Kidney (tissue), 14 donors: ENCODE measurements around the gene MKRN1. TPM values are rescaled to one million over a fixed set of nuclear protein-coding genes. Genes with fewer than 3 reads are reported as not detected.

Experiments used
- DNase-seq, 5 donors: peaks; one replicate each; pipeline ENCODE4 v3.0.0-alpha.2; 2013 to 2020
- FAIRE-seq: peaks from 2 replicates; lab custom pipeline; 2012; peaks lifted over from hg19 to GRCh38; lab: Jason Lieb, UNC
- H3K27ac ChIP-seq, 2 donors: one replicate each; pipeline ENCODE4 v1.7.0; 2013; ENCODE audit warnings: low read depth in 2 of 2, low read length in 2 of 2, inconsistent platforms in 1 of 2
- H3K27me3 ChIP-seq: one replicate; pipeline ENCODE4 v1.7.1; 2013; ENCODE audit warnings: low read length, inconsistent platforms; ENCODE audit not compliant: control insufficient read depth, insufficient read depth
- H3K36me3 ChIP-seq, 3 donors: one replicate each; pipeline versions ENCODE4 v1.7.0 to v1.7.1; 2013; ENCODE audit warnings: low read length in 3 of 3, control low read depth in 1 of 3, inconsistent platforms in 1 of 3; ENCODE audit not compliant: insufficient read depth in 3 of 3, control insufficient read depth in 2 of 3
- H3K4me1 ChIP-seq, 3 donors: one replicate each; pipeline versions ENCODE4 v1.7.0 to v1.7.1; 2013; ENCODE audit warnings: low read length in 3 of 3, inconsistent platforms in 1 of 3, low read depth in 1 of 3; ENCODE audit not compliant: control insufficient read depth in 2 of 3, insufficient read depth in 2 of 3
- H3K4me3 ChIP-seq, 3 donors: one replicate each; pipeline versions ENCODE4 v1.7.0 to v1.8.1; 2013; ENCODE audit warnings: low read length in 3 of 3, control low read depth in 1 of 3, inconsistent platforms in 1 of 3
- H3K9ac ChIP-seq, 3 donors: one replicate each; pipeline versions ENCODE4 v1.7.0 to v1.7.1; 2013; ENCODE audit warnings: low read length in 3 of 3, control low read depth in 1 of 3, inconsistent platforms in 1 of 3
- H3K9me3 ChIP-seq, 3 donors: one replicate each; pipeline versions ENCODE4 v1.7.0 to v1.7.1; 2013; ENCODE audit warnings: low read length in 3 of 3, control low read depth in 1 of 3, inconsistent platforms in 1 of 3; ENCODE audit not compliant: control insufficient read depth in 2 of 3, insufficient read depth in 1 of 3
- intact Hi-C: fragments of 100-400 bp; cut with DNase I; formaldehyde crosslinking; loops from one replicate; pipeline ENCODE4 v1.11.1; 2022
- polyA plus RNA-seq: library from polyadenylated mRNA; stranded (reverse); fragments of 350-450 nt; fragmentation: Illumina TruSeq; extraction: RNeasy Lipid Tissue Mini Kit (QIAGEN cat#74804); gene quantifications from one replicate; pipeline ENCODE4 v1.2.3, GENCODE V29; 2014; ENCODE audit warnings: low read depth, low replicate concordance; ENCODE audit not compliant: insufficient read depth
- total RNA-seq: library from RNA; stranded (reverse); fragmentation: NEBNext Ultra II Directional; extraction: Animal tissue kit (Norgen Biotek cat#: 25700); gene quantifications from one replicate; pipeline ENCODE4 v1.2.1, GENCODE V29; 2021
- TF ChIP-seq, protein P1 (sequence below): IDR thresholded peaks from 3 replicates; pipeline ENCODE4 v1.5.1; 2012; ENCODE audit warnings: mild to moderate bottlenecking, moderate library complexity, borderline replicate concordance; ENCODE audit not compliant: insufficient read depth; ENCODE audit errors: extremely low read depth
- donor health status: control.
- donor health status: control.
- donor health status: control.
- donor health status: control.
- donor health status: control.
- donor health status: DM: yes; HTN: yes; CAD: no.
- donor health status: Normal renal cell carcinoma (clear cell type).

The MKRN1 gene
- total and polyA plus RNA-seq, 2 donors from 2014 or later: 48.8 to 106 TPM

DNA sequence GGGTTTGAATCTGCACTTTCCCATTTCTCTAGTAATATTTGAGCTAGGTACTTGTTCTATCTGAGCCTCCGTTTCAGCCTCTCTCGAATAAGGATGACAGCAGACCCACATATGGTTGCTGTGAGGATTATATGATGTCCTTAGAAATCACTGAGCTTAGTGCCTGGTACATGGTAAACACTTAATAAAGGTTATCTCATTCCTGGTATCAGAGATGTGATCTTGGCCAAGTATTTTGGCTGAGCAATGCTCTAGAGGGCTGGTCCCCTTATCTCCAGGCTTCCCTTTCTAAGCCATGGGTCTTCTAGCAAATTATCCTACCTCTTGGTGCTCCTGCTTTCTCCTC lies 407 bp upstream of the MKRN1 start:
- TF ChIP-seq, protein P1, sequence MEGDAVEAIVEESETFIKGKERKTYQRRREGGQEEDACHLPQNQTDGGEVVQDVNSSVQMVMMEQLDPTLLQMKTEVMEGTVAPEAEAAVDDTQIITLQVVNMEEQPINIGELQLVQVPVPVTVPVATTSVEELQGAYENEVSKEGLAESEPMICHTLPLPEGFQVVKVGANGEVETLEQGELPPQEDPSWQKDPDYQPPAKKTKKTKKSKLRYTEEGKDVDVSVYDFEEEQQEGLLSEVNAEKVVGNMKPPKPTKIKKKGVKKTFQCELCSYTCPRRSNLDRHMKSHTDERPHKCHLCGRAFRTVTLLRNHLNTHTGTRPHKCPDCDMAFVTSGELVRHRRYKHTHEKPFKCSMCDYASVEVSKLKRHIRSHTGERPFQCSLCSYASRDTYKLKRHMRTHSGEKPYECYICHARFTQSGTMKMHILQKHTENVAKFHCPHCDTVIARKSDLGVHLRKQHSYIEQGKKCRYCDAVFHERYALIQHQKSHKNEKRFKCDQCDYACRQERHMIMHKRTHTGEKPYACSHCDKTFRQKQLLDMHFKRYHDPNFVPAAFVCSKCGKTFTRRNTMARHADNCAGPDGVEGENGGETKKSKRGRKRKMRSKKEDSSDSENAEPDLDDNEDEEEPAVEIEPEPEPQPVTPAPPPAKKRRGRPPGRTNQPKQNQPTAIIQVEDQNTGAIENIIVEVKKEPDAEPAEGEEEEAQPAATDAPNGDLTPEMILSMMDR: no peak
- Histone ChIP-seq H3K4me3 (peak overlapping the region; percentile 54 to 80 (median 64)), H3K9me3 (no peaks in the 10 kb centered on the region), H3K9ac (peak overlapping the region in 2 of 3 donors; percentile 40 to 82), H3K27me3 (no peaks in the 10 kb centered on the region), H3K4me1 (peaks cover 0 to 3% (median 2%) of the 10 kb centered on the region in 3 donors), H3K36me3 (no peaks in the 10 kb centered on the region), H3K27ac (peak overlapping the region; percentile 87 to 91)
- FAIRE-seq: no peak
- DNase-seq: no peak
- intact Hi-C loops: no loop called here

DNA sequence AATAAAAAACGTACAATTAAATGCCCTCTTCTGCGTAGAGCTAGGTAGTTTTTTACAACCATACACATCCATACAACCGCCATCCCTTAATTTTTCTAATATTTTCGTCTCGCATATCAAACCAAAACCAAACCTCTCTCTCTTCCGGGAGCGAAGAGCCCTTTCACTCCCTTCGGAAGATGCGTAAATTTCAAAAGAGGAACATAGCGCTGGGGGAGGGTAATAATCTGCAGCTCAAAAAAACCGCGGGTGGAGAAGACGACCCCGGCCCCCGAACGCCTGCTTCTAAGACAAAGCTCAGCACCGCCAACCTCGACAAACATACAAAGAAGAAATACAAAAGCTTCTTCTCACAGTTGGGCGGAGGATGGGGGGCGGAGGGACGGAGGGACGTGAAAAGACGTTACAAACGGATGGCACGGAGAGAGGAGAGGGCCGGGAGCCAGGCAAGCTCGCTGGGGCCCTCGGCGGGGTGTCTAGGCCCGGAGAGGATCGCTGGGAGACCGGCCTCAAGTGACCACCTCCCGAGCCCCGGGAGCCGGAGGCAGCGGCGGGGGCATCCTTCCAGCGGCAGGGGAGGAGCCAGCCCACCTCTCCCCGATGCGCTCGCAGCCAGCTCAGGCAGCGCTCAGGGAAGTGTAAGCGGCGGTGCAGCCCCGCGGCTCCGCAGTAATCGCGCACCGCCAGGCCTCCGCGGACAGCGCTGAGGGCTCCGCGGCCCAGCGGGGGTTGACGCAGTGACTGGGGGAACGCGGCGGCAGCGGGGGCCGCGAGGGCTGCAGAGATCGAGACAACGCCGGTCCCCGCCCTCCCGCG lies 851 bp downstream of the MKRN1 start:
- Histone ChIP-seq H3K9ac (peak overlapping the region; percentile 27 to 82 (median 82)), H3K27ac (peak overlapping the region; percentile 87 to 91), H3K9me3 (no peaks in the 10 kb centered on the region), H3K4me1 (peaks cover 0 to 3% (median 2%) of the 10 kb centered on the region in 3 donors), H3K4me3 (peak overlapping the region; percentile 72 to 80 (median 79)), H3K27me3 (no peaks in the 10 kb centered on the region), H3K36me3 (no peaks in the 10 kb centered on the region)
- DNase-seq (peak; percentile 63 to 82 (median 68)), FAIRE-seq (no peak)
- intact Hi-C loops: no loop called here
- TF ChIP-seq, protein P1: no peak

DNA sequence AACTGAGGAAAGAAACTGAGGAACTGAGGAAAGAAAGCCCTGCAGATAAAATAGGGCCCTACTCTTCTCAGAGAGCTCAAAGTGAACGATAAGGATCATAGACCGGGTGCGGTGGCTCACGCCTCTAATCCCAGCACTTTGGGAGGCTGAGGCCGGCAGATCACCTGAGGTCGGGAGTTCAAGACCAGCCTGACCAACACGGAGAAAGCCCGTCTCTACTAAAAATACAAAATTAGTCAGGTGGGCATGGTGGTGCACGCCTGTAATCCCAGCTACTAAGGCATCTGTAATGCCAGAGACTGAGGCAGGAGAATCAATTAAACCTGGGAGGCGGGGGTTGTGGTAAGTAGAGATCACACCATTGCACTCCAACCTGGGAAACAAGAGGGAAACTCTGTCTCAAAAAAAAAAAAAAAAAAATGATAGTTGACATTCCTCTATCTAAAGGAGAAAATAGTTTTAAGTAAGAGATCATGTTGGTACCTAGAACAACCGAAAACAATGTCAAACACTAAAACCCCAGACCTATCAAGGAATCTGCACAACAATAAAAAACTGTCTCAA lies 2.5 kb downstream of the MKRN1 start:
- DNase-seq: no peak

More for the DNA sequence above, 2.5 kb downstream of the MKRN1 start:
- intact Hi-C loops: no loop called here
- Histone ChIP-seq H3K27me3 (no peaks in the 10 kb centered on the region), H3K4me3 (peak overlapping the region in 1 of 3 donors; percentile 3), H3K9ac (no peak overlapping the region), H3K9me3 (no peaks in the 10 kb centered on the region), H3K36me3 (no peaks in the 10 kb centered on the region), H3K27ac (no peak overlapping the region), H3K4me1 (peaks cover 0 to 3% (median 2%) of the 10 kb centered on the region in 3 donors)
- TF ChIP-seq, protein P1: no peak
- no peak for FAIRE-seq
